Measurements from ENCODE around the gene STPG1. TPM values are rescaled to one million over a fixed set of nuclear protein-coding genes. Genes with fewer than 3 reads are reported as not detected.

The STPG1 gene
- total and polyA plus RNA-seq, 2 of the 13 experiments (the other 11 are each of a cell fraction or from before 2014, with no cell fraction given): 3.4 to 4.3 TPM

DNA sequence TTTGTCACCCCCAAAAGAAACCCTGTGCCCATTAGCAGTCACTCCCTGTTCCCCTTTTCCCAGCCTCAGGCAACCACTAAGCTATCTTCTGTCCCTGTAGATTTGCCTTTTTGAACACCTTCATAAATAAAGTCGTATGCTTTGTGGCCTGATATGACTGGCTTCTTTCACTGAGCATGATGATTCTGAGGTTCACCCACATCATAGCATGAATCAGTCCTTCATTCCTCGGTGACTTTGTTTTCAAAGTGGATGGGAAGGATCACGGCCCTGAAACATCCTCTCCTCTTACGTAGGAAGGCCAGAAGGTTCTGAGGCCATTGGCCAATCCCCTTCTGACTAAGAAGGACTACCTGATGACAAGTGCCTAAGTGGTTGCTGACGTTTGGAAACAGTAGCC is 41.1 kb upstream of the STPG1 start:
- Histone ChIP-seq H3K9me3 (ENCODE audit: low read length) (no peaks in the 10 kb centered on the region), H2AFZ (ENCODE audit: low read length) (no peak overlapping the region), H4K20me1 (ENCODE audit: insufficient read depth, low read length) (no peaks in the 10 kb centered on the region), H3K36me3 (replicated peaks in 1 of 2; ENCODE audit: control insufficient read depth in 1 of 2, insufficient read depth in 2 of 2, low read length in 2 of 2) (peaks cover 0 to 10% of the 10 kb centered on the region in 2 experiments; a peak in 2 of 5 replicates), H3K27ac (ENCODE audit: extremely low read length, insufficient read depth, low read length) (no peak overlapping the region), H3K4me2 (ENCODE audit: low read depth, low read length) (no peak overlapping the region), H3K4me3 (replicated peaks in 1 of 3; ENCODE audit: insufficient read depth in 1 of 3, low read depth in 2 of 3, low read length in 3 of 3) (no peak overlapping the region), H3K79me2 (ENCODE audit: insufficient read depth, low read length) (no peaks in the 10 kb centered on the region), H3K27me3 (ENCODE audit: control insufficient read depth in 1 of 2, insufficient read depth in 2 of 2, low read length in 2 of 2) (no peaks in the 10 kb centered on the region), H3K9ac (ENCODE audit: insufficient read depth, low read depth, low read length) (no peak overlapping the region), H3K4me1 (ENCODE audit: insufficient read depth, low read length) (no peaks in the 10 kb centered on the region)
- no TSS peak for BruUV-seq (replicated peaks)
- TF ChIP-seq KDM6A (CRISPR knock-in tag; IDR thresholded peaks at IDR 0.05; ENCODE audit: low read depth) (no peak), ZNF256 (CRISPR knock-in tag; conservative IDR thresholded peaks at IDR 0.05) (no peak), ZNF609 (CRISPR knock-in tag; IDR thresholded peaks at IDR 0.05; ENCODE audit: borderline replicate concordance) (no peak), NFIB (CRISPR knock-in tag; IDR thresholded peaks at IDR 0.05; ENCODE audit: borderline replicate concordance) (no peak), RFXANK (CRISPR knock-in tag; IDR thresholded peaks at IDR 0.05) (no peak), ZBTB2 (CRISPR knock-in tag; IDR thresholded peaks at IDR 0.05; ENCODE audit: low read depth) (no peak)
- TF ChIP-seq, protein P1, sequence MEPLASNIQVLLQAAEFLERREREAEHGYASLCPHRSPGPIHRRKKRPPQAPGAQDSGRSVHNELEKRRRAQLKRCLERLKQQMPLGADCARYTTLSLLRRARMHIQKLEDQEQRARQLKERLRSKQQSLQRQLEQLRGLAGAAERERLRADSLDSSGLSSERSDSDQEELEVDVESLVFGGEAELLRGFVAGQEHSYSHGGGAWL (CRISPR knock-in tag; IDR thresholded peaks at IDR 0.05): no peak
- TF ChIP-seq, protein P2, sequence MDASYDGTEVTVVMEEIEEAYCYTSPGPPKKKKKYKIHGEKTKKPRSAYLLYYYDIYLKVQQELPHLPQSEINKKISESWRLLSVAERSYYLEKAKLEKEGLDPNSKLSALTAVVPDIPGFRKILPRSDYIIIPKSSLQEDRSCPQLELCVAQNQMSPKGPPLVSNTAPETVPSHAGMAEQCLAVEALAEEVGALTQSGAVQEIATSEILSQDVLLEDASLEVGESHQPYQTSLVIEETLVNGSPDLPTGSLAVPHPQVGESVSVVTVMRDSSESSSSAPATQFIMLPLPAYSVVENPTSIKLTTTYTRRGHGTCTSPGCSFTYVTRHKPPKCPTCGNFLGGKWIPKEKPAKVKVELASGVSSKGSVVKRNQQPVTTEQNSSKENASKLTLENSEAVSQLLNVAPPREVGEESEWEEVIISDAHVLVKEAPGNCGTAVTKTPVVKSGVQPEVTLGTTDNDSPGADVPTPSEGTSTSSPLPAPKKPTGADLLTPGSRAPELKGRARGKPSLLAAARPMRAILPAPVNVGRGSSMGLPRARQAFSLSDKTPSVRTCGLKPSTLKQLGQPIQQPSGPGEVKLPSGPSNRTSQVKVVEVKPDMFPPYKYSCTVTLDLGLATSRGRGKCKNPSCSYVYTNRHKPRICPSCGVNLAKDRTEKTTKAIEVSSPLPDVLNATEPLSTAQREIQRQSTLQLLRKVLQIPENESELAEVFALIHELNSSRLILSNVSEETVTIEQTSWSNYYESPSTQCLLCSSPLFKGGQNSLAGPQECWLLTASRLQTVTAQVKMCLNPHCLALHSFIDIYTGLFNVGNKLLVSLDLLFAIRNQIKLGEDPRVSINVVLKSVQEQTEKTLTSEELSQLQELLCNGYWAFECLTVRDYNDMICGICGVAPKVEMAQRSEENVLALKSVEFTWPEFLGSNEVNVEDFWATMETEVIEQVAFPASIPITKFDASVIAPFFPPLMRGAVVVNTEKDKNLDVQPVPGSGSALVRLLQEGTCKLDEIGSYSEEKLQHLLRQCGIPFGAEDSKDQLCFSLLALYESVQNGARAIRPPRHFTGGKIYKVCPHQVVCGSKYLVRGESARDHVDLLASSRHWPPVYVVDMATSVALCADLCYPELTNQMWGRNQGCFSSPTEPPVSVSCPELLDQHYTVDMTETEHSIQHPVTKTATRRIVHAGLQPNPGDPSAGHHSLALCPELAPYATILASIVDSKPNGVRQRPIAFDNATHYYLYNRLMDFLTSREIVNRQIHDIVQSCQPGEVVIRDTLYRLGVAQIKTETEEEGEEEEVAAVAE (CRISPR knock-in tag; IDR thresholded peaks at IDR 0.05; ENCODE audit: borderline replicate concordance): no peak
- DNase-seq (ENCODE audit: low spot score): no peak
- POLR2A ChIA-PET: no interaction called here
- ATAC-seq: no peak
- FAIRE-seq: no peak
- 85% methylated on average over 5 of the region's 5 CpGs for WGBS (ENCODE audit: low lambda C conversion rate)
- CTCF ChIA-PET (ENCODE audit: low intra/inter-chr PET ratio, low total read pairs): no interaction called here
- in situ Hi-C loops (cut with HindIII; ENCODE audit: extremely low pct_ligation_motif_present, low pct_unique_long_range_greater_than_20kb) (no loop called here), intact Hi-C loops (cut with micrococcal nuclease; ENCODE audit: unreplicated experiment) (no loop called here)

Data from HepG2 (cell line).